H54 (cell line): ENCODE data around the gene CD163.
A peak's percentile ranks its signal among the peaks of the same experiment; 100 is the strongest.

ENCODE experiments used
- DNase-seq: peaks from one replicate; pipeline ENCODE4 v3.0.0; 2011; ENCODE audit warnings: low spot score, mixed read lengths; ENCODE audit not compliant: insufficient read length
- FAIRE-seq: peaks from 3 replicates; lab custom pipeline; 2011; peaks lifted over from hg19 to GRCh38; lab: Jason Lieb, UNC
- POLR2A ChIP-seq: IDR thresholded peaks from 2 replicates; pipeline ENCODE4 v1.6.1; 2011; ENCODE audit warnings: low read depth, mild to moderate bottlenecking, low read length

The CD163 gene

GRCh38 chr12:7434670-7435069, 68.9 kb downstream of the CD163 start:
- no peak for TF ChIP-seq POLR2A
- DNase-seq (no peak), FAIRE-seq (no peak)

GRCh38 chr12:7433276-7433822, 70.2 kb downstream of the CD163 start:
- DNase-seq: peak; percentile 47
- no peak for TF ChIP-seq POLR2A
- FAIRE-seq: peak; percentile 97

- TF ChIP-seq POLR2A: no peak
- FAIRE-seq (peak; percentile 41), DNase-seq (no peak)
Observed at GRCh38 chr12:7431993-7432685, 71.4 kb downstream of the CD163 start.
